Activated CD8-positive, alpha-beta memory T cell treated with anti-CD3 and anti-CD28 coated beads for 36 hours (primary cell): ENCODE results near the gene PPP2R5C. TPM values are rescaled to one million over a fixed set of nuclear protein-coding genes. Genes with fewer than 3 reads are reported as not detected.
"Not testable (repeated sequence)": the region's sequence is repeated elsewhere in the genome, so short reads cannot be mapped to it uniquely, and the experiment has no call there.

ENCODE experiments used
- CTCF ChIA-PET: fragments of 350-600 bp; sonication (Branson Sonifier 250); formaldehyde crosslinking; loops from one replicate; lab custom pipeline; 2021; ENCODE audit warnings: antibody characterized with exemption; lab: Charles Lee
- POLR2A ChIA-PET: fragments of 350-600 bp; sonication (Branson Sonifier 250); formaldehyde crosslinking; loops from one replicate; lab custom pipeline; 2021; ENCODE audit warnings: antibody characterized with exemption; lab: Charles Lee
- total RNA-seq, 2 experiments: library from RNA; stranded (reverse); gene quantifications; one replicate each; pipeline ENCODE4 v1.2.3, GENCODE V29; 2021

The PPP2R5C gene
- total RNA-seq, 2 experiments from 2014 or later, result 222 to 242 TPM

DNA sequence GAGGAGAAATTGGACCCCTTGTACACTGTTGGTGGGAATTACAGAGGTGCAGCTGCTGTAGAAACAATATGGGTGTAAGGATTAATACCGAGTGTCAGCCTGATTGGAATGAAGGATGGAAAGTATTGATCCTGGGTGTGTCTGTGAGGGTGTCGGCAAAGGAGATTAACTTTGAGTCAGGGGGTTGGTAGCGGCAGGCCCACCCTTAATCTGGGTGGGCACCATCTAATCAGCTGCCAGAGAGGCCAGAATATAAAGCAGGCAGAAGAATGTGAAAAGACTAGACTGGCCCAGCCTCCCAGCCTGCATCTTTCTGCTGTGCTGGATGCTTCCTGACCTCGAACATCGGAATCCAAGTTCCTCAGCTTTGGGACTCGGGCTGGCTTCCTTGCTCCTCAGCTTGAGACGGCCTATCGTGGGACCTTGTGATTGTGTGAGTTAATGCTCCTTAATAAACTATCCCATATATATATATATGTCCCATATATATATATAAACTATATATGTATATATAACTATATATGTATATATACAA lies 38.4 kb upstream of the PPP2R5C start:
- ChIA-PET POLR2A (interaction anchor here (1.9 kb wide), 1 partner anchor 8 kb away, joined by 15 read pairs; no protein-coding TSS in a partner anchor), CTCF (interaction anchor here (1.6 to 1.9 kb wide), 3 partner anchors 8 to 48 kb away, joined by 5 to 10 read pairs (median 8); no protein-coding TSS in a partner anchor)

- POLR2A ChIA-PET, result not testable (repeated sequence)
- CTCF ChIA-PET, result interaction anchor here (1.0 kb wide), 1 partner anchor 12 kb away, joined by 3 read pairs; no protein-coding TSS in a partner anchor
Observed at GRCh38 chr14:101725652-101726051, 35.9 kb upstream of the PPP2R5C start.

GRCh38 chr14:101726295-101726953 lies 35.1 kb upstream of the PPP2R5C start:
- POLR2A ChIA-PET, result interaction anchor here (1.6 kb wide), 1 partner anchor 34 kb away, joined by 5 read pairs; no protein-coding TSS in a partner anchor

GRCh38 chr14:101726954-101727302 lies 34.6 kb upstream of the PPP2R5C start:
- ChIA-PET POLR2A (interaction anchor here (1.6 kb wide), 1 partner anchor 34 kb away, joined by 5 read pairs; no protein-coding TSS in a partner anchor), CTCF (interaction anchor here (1.6 kb wide), 1 partner anchor 17 kb away, joined by 3 read pairs; no protein-coding TSS in a partner anchor)

More at GRCh38 chr14:101726295-101726953, 35.1 kb upstream of the PPP2R5C start:
- CTCF ChIA-PET, result interaction anchor here (1.6 kb wide), 1 partner anchor 17 kb away, joined by 3 read pairs; no protein-coding TSS in a partner anchor

DNA sequence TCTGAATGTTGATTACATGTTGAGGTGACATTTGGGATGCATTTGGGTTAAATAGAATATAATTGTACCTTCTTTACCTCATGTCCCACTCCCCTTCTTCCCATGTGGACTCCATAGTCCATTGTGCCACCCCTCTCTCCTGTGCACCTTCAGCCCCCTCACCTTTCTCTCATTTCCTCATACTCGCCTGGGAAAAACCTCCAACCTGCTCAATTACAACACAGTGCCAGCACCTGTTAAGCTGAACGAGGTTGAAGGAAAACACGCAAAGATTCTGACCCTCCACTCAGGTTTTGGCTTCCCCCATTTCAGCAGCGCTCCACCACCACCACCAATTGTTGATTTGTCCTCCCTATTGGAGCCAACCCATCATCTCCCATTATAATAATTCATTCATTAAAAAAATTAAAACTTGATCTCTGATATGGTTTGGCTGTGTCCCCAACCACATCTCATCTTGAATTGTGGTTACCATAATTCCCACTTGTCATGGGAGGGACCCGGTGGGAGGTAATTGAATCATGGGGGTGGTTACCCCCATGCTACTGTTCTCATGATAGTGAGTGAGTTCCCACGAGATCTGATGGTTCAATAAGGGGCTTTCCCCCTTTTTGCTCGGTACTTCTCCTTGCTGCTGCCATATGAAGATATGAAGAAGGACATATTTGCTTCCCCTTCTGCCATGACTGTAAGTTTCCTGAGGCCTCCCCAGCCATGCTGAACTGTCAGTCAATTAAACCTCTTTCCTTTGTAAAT lies 33.7 kb upstream of the PPP2R5C start:
- ChIA-PET CTCF (interaction anchor here (1.6 kb wide), 1 partner anchor 18 kb away, joined by 3 read pairs; no protein-coding TSS in a partner anchor), POLR2A (interaction anchor here (1.6 kb wide), 1 partner anchor 33 kb away, joined by 5 read pairs; no protein-coding TSS in a partner anchor)

- CTCF ChIA-PET, result no interaction called here
- POLR2A ChIA-PET, result no interaction called here
Observed at GRCh38 chr14:101728367-101728742, 33.2 kb upstream of the PPP2R5C start.

DNA sequence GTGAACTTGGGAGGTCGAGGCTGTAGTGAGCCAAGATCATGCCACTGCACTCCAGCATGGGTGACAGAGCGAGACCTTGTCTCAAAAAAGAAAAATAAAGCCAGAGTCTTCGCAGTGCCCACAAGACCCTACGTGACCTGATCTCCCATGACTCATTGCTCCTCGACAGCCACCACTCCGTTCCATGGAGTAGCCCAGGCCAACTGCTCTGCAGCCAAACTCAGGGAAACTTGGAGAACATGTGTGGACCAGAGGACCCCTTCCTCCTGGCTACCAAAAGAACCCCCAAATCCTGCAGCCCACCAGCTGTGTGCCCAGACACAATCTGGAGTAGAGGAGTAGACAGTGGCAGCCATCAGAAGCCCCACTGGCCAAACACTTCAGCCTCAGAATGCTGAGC lies 32.1 kb upstream of the PPP2R5C start:
- CTCF ChIA-PET, result no interaction called here

DNA sequence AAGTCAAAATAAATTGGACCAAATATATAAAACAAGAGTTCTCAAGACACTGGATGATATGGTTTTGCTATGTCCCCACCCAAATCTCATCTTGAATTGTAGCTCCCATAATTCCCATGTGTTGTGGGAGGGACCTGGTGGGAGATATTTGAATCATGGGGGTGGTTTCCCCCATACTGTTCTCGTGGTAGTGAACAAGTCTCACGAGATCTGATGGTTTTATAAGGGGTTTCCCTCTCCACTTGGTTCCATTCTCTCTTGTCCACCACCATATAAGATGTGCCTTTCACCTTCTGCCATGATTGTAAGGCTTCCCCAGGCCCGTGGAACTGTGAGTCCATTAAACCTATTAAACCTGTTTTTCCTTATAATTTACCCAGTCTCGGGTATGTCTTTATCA lies 31.4 kb upstream of the PPP2R5C start:
- ChIA-PET CTCF (interaction anchor here (1.9 kb wide), 1 partner anchor 11 kb away, joined by 4 read pairs; no protein-coding TSS in a partner anchor), POLR2A (interaction anchor here (0.7 to 2.1 kb wide), 4 partner anchors 8 to 770 kb away, joined by 5 to 15 read pairs (median 8); no protein-coding TSS in a partner anchor)

More for the DNA sequence above, 32.1 kb upstream of the PPP2R5C start:
- POLR2A ChIA-PET, result no interaction called here

DNA sequence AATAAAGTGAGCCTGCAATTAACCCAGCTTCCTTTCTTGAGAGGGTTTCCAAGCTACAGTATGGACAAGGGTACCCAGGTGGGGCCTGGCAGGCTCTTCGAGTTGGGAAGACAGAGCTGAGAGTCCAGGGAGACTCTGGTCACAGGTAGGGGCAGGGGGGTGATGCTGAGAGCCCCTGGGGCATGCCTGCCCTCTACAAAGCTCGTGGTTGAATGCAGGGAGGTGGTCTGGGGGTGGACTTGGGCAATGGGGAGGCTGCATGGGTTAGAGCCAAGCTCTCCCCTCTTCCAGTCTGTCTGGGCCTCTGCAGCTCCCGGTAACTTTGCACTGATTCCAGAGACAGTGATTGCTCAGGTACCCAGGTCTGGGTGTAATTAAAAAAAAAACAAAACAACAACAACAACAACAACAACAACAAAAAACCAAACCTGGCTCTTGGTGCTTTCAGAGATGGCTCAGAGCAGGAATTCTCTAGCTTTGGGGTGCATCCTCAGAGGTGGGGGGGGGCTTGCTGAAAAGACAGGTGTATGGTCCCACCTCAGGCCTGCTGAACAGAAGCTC lies 30.8 kb upstream of the PPP2R5C start:
- POLR2A ChIA-PET, result interaction anchor here (0.6 to 2.1 kb wide), 6 partner anchors 8 to 771 kb away, joined by 3 to 15 read pairs (median 6); no protein-coding TSS in a partner anchor
- CTCF ChIA-PET, result interaction anchor here (0.6 to 1.9 kb wide), 6 partner anchors 8 to 120 kb away, joined by 3 to 10 read pairs (median 4); no protein-coding TSS in a partner anchor

- ChIA-PET CTCF (interaction anchor here (0.6 to 1.9 kb wide), 6 partner anchors 9 to 120 kb away, joined by 3 to 10 read pairs (median 4); no protein-coding TSS in a partner anchor), POLR2A (interaction anchor here (0.6 to 2.1 kb wide), 5 partner anchors 9 to 347 kb away, joined by 3 to 15 read pairs (median 5); no protein-coding TSS in a partner anchor)
Observed at GRCh38 chr14:101731187-101732080, 30.1 kb upstream of the PPP2R5C start.

GRCh38 chr14:101732118-101732517 lies 29.4 kb upstream of the PPP2R5C start:
- CTCF ChIA-PET, result interaction anchor here (1.8 kb wide), 1 partner anchor 25 kb away, joined by 3 read pairs; no protein-coding TSS in a partner anchor
- POLR2A ChIA-PET, result interaction anchor here (2.1 kb wide), 1 partner anchor 10 kb away, joined by 15 read pairs; no protein-coding TSS in a partner anchor

GRCh38 chr14:101733211-101733610 lies 28.3 kb upstream of the PPP2R5C start:
- POLR2A ChIA-PET, result interaction anchor here (0.6 kb wide), 1 partner anchor 38 kb away, joined by 3 read pairs; no protein-coding TSS in a partner anchor
- CTCF ChIA-PET, result interaction anchor here (0.7 kb wide), 3 partner anchors 19 to 1281 kb away, joined by 3 to 4 read pairs (median 3); no protein-coding TSS in a partner anchor

GRCh38 chr14:101734246-101734847 lies 27.2 kb upstream of the PPP2R5C start:
- ChIA-PET CTCF (no interaction called here), POLR2A (no interaction called here)

GRCh38 chr14:101735453-101735852 lies 26.1 kb upstream of the PPP2R5C start:
- POLR2A ChIA-PET, result no interaction called here
- CTCF ChIA-PET, result interaction anchor here (1.3 kb wide), 1 partner anchor 29 kb away, joined by 3 read pairs; no protein-coding TSS in a partner anchor

GRCh38 chr14:101736071-101736470 lies 25.4 kb upstream of the PPP2R5C start:
- POLR2A ChIA-PET, result no interaction called here
- CTCF ChIA-PET, result interaction anchor here (1.3 kb wide), 1 partner anchor 30 kb away, joined by 3 read pairs; no protein-coding TSS in a partner anchor

DNA sequence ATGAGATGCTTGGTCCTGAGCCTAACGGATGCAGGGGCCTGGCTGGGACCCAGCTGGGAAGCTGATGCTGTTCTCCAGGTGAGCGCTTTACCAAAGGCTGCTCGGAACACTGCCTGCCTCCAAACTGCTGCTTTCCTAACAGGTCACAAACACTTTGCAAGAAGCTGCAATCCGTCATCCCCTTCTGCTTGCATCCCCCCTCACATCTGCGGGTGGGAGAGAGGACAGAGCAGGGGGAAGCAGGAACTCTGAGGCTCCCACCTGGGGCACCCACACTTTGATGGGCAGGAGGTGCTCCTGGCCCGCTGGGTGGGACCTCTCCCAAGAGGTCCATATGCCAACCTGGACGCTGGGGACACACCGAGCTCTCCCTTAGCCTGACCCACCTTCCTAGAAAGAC lies 24.9 kb upstream of the PPP2R5C start:
- CTCF ChIA-PET, result interaction anchor here (0.8 to 1.3 kb wide), 2 partner anchors 11 to 30 kb away, joined by 3 read pairs; no protein-coding TSS in a partner anchor
- POLR2A ChIA-PET, result no interaction called here
